Stimulated activated naive CD8-positive, alpha-beta T cell treated with anti-CD3 and anti-CD28 coated beads, Interleukin-15, Interleukin-2, amounts not matched to agents 100 ng/mL and 50 ng/mL, for 24 hours (primary cell): ENCODE data around the gene SSBP3.

ENCODE experiments used
- H3K27ac Mint-ChIP-seq: one replicate; pipeline ENCODE4 v1.8.0; 2021; ENCODE audit warnings: mild to moderate bottlenecking, mixed read lengths
- H3K27me3 Mint-ChIP-seq: one replicate; pipeline ENCODE4 v1.8.0; 2021; ENCODE audit warnings: mixed read lengths
- H3K36me3 Mint-ChIP-seq: one replicate; pipeline ENCODE4 v1.8.0; 2021; ENCODE audit warnings: low read depth, mixed read lengths
- H3K4me1 Mint-ChIP-seq: one replicate; pipeline ENCODE4 v1.8.0; 2021; ENCODE audit warnings: low read depth, mixed read lengths
- H3K4me3 Mint-ChIP-seq: one replicate; pipeline ENCODE4 v1.8.0; 2021; ENCODE audit warnings: mild to moderate bottlenecking, mixed read lengths
- H3K9me3 Mint-ChIP-seq: one replicate; pipeline ENCODE4 v1.8.0; 2021; ENCODE audit warnings: mixed read lengths

The SSBP3 gene

DNA sequence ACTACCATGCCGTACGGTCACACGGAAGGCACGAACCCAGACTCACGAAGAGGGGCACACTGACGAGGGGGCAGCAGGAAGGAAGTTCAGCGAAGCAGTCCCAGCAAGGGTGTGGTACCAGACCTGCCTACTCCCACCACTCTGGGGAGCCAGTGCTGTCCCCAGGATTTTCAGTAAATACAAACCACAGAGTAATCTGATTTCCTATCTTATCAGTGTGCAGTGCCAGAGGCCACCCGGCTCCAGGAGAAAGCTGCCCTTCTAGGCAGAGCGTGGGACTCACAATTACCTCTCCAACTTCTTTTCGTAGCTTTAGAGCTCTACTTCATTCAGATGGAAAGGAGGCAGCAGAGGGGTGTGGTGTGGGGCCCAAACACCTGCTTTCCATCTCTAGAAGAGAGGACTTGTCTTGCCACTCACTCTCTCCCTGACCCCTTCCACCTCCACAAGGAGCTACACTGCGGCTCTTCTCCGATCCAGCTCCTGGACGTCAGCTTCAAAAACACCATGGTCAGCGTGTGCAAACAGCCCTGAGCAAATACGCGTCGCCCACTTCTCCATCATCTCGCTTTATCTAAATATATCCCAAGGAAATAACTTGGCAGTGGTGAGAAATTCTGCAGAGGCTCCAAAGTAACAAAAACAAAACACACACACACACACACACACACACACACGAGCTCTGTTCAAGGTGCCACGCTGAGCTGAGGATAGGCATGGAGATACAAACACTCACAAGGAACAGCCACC lies 107.7 kb downstream of the SSBP3 start:
- no peaks in the 10 kb centered on the region for H3K9me3 Mint-ChIP-seq
- H3K36me3 Mint-ChIP-seq = no peaks in the 10 kb centered on the region
- no peaks in the 10 kb centered on the region for H3K27me3 Mint-ChIP-seq
- peaks cover 67% of the 10 kb centered on the region for H3K4me1 Mint-ChIP-seq
- H3K27ac Mint-ChIP-seq = peak overlapping the region; percentile 21
- H3K4me3 Mint-ChIP-seq = no peak overlapping the region

GRCh38 chr1:54297596-54298283 lies 108.5 kb downstream of the SSBP3 start:
- Mint-ChIP-seq H3K4me1 (peaks cover 61% of the 10 kb centered on the region), H3K36me3 (no peaks in the 10 kb centered on the region), H3K27me3 (no peaks in the 10 kb centered on the region), H3K27ac (no peak overlapping the region), H3K4me3 (no peak overlapping the region), H3K9me3 (no peaks in the 10 kb centered on the region)

GRCh38 chr1:54296666-54297065 lies 109.5 kb downstream of the SSBP3 start:
- peaks cover 56% of the 10 kb centered on the region for H3K4me1 Mint-ChIP-seq
- no peak overlapping the region for H3K4me3 Mint-ChIP-seq
- no peaks in the 10 kb centered on the region for H3K9me3 Mint-ChIP-seq
- no peaks in the 10 kb centered on the region for H3K36me3 Mint-ChIP-seq
- no peaks in the 10 kb centered on the region for H3K27me3 Mint-ChIP-seq
- H3K27ac Mint-ChIP-seq = no peak overlapping the region

- Mint-ChIP-seq H3K27me3 (no peaks in the 10 kb centered on the region), H3K4me1 (peaks cover 62% of the 10 kb centered on the region), H3K27ac (no peak overlapping the region), H3K4me3 (no peak overlapping the region), H3K36me3 (no peaks in the 10 kb centered on the region), H3K9me3 (no peaks in the 10 kb centered on the region)
Measured at GRCh38 chr1:54294887-54295286, 111.3 kb downstream of the SSBP3 start.

- Mint-ChIP-seq H3K4me3 (no peak overlapping the region), H3K9me3 (no peaks in the 10 kb centered on the region), H3K4me1 (peaks cover 68% of the 10 kb centered on the region), H3K27me3 (no peaks in the 10 kb centered on the region), H3K27ac (no peak overlapping the region), H3K36me3 (no peaks in the 10 kb centered on the region)
Measured at GRCh38 chr1:54292002-54292911, 113.9 kb downstream of the SSBP3 start.

DNA sequence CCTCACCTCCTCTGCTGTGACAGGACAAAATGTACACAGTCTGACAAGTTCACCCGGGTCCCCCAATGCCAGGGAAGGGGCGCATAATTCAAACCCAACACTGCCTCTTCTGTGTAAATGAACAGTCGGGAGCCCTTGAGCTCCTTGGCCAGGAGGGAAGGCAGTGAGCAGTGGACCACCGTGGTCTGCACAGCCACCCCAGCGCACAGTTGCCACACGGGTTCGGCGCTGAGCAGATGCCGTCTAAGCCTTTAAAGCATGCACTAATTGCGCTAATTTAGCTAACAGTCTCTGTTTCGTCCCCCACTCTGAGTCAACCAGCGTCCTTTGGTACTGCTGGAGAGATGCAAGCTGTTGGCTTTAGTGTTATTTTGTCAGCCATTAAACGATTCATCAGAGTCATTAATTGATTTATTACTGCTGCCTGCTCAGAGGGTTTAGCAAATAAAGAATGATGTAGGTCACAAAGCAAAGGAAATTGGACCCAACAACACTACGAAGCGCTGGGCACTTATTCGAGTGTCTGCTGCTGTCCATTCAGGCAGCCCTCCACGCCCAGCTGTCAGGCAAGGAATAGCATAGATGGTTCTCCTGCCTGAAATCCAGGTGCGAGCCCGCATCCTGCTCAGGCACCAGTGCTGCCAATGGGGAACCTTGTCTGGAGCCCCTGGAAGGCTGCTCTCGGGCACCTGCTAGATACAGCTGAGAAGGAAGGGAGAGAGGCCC lies 114.8 kb downstream of the SSBP3 start:
- H3K27ac Mint-ChIP-seq = no peak overlapping the region
- H3K4me1 Mint-ChIP-seq = peaks cover 76% of the 10 kb centered on the region
- no peaks in the 10 kb centered on the region for H3K36me3 Mint-ChIP-seq
- H3K27me3 Mint-ChIP-seq = no peaks in the 10 kb centered on the region
- H3K4me3 Mint-ChIP-seq = no peak overlapping the region
- no peaks in the 10 kb centered on the region for H3K9me3 Mint-ChIP-seq

DNA sequence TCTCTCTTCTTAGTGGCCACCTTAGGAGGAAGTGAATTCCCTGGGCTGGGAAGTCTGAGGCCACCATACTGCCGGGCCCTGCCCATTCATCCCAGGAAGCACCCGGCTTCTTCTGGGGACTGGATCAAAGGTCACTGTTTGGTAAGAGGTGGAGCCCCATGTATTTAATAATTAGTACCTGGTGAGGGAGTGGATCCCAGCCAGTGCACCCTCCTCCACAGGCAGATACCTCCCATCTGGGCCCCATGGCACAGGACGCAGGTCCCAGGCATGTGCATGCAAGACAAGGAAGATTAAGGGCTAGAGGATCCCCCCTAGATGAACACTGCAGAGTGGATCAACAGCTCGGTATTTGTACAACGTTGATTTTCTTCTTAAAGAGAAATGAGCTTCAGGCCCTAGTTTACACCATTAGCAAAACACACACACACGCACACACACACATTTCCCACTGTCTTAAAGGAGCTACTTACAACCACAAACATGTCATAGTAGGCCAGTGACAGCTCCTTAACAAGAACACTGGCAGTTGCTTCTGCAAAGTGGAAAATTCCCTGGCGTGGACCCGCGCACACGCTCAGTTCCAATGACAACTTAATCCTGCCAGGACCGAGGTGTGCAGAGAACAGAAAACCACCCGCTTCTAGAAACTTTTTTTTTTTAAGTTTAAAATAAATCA lies 115.5 kb downstream of the SSBP3 start:
- no peaks in the 10 kb centered on the region for H3K36me3 Mint-ChIP-seq
- peak overlapping the region; percentile 67 for H3K27ac Mint-ChIP-seq
- H3K4me1 Mint-ChIP-seq = peaks cover 84% of the 10 kb centered on the region
- H3K27me3 Mint-ChIP-seq = no peaks in the 10 kb centered on the region
- no peaks in the 10 kb centered on the region for H3K9me3 Mint-ChIP-seq
- no peak overlapping the region for H3K4me3 Mint-ChIP-seq

- Mint-ChIP-seq H3K36me3 (no peaks in the 10 kb centered on the region), H3K9me3 (no peaks in the 10 kb centered on the region), H3K27ac (peak overlapping the region; percentile 6), H3K27me3 (no peaks in the 10 kb centered on the region), H3K4me3 (no peak overlapping the region), H3K4me1 (peaks cover 84% of the 10 kb centered on the region)
Measured at GRCh38 chr1:54289712-54290233, 116.4 kb downstream of the SSBP3 start.

DNA sequence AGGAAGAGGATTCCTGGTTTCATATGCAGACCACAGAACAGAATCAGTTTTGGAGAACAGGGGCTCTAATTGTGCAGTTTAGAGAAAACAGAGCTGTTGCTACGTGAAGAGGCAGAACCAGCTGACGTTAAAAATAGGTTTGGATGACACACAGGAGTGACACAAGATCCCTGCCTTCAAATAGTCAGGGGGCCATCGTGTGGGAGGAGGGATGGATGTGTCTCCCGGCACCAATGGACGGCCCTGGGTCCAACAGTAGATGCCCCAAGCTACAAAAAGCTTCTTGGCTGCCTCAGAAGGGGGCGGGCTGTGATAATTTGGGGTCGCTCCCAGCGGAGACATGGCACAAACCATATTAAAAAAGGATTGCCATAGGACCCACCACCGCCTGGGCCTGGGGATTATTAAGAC lies 118.4 kb downstream of the SSBP3 start:
- Mint-ChIP-seq H3K27me3 (no peaks in the 10 kb centered on the region), H3K4me3 (no peak overlapping the region), H3K36me3 (no peaks in the 10 kb centered on the region), H3K27ac (peak overlapping the region; percentile 97), H3K9me3 (no peaks in the 10 kb centered on the region), H3K4me1 (peaks cover 94% of the 10 kb centered on the region)

DNA sequence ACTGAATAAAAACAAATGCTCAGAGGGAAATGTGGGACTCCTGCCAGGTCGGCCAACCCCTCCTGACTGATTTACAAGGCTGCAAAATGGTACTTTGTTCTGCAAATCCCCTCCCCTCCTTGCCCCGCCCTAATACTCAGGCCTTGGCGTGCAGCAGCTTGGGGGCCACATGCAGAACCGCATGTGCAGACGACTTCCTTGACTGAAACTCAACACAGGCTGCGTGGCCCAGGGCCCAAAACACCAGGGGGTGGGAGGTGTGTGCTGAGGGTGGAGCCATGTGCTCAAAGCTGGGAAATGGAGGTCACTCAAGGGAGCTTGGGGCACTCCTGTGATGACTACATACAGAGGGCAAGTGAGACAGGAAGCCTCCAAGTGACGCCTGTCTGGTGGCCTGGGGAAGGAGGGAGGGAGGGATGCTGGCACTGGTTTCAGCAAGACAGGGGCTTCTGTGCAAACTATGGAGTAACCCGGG lies 119.0 kb downstream of the SSBP3 start:
- peaks cover 97% of the 10 kb centered on the region for H3K4me1 Mint-ChIP-seq
- H3K27ac Mint-ChIP-seq = peak overlapping the region; percentile 97
- H3K9me3 Mint-ChIP-seq = no peaks in the 10 kb centered on the region
- no peaks in the 10 kb centered on the region for H3K36me3 Mint-ChIP-seq
- no peaks in the 10 kb centered on the region for H3K27me3 Mint-ChIP-seq
- H3K4me3 Mint-ChIP-seq = peak overlapping the region; percentile 62

DNA sequence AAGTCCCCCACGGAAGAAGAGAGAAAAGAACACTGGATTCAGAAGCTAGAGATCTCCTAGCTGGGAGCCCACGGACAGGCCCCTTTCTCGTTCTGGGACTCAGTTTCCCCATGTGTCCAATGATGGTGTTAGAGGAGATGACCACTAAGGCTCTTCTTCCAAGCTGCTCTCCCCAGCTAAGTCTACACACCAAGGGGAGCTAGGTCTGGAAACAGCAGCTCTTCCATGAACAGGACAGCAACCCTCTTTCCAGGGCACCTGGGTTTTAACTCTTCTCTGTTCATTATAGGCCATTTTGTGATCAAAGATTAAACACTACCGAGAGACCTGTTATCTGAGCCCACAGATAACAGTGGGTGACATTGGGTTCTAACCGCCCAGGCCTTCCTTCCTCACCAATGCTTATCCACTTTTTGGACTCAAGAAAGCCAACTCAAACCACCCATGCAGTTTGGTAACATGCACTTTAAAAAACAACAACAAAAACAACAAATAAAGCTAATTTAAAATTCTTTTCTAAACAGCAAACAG lies 120.3 kb downstream of the SSBP3 start:
- H3K4me1 Mint-ChIP-seq = peaks cover 94% of the 10 kb centered on the region
- no peaks in the 10 kb centered on the region for H3K27me3 Mint-ChIP-seq
- H3K9me3 Mint-ChIP-seq = no peaks in the 10 kb centered on the region
- H3K27ac Mint-ChIP-seq = peak overlapping the region; percentile 97
- no peaks in the 10 kb centered on the region for H3K36me3 Mint-ChIP-seq
- H3K4me3 Mint-ChIP-seq = peak overlapping the region; percentile 71

DNA sequence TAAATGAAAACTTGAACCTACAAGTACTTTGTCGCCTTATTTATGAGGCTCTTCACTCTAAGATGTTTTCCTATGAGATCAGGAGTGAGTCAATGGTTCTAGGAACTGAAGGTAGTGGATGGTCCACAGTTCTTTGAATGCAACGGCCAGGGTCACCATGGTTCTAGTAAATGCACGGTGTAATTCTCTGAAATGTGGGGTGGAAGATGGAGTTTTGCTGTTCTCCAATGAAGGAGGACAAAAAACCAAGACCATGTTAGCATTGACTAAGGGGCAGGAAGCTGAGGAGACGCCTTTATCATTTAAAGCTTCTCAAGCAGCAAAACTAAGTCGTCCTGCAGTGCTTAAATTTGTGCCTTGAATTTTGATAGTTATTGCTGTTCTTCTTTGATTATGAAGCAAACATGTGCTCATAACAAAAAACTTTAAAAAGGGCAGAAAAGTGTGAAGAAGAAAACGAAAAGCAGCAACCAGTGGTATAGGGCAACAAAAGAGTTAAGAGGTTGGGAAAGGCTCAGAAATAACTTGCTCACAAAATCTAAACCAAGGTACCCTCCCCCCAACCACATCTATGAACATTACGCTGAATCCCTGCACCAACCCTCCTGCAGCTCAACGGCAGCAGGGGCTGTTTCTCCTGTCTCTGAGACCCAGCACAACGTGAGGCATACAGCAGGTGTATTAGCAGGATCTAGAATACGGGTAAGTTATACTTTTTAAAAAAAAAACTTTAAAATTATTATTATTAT lies 121.2 kb downstream of the SSBP3 start:
- Mint-ChIP-seq H3K9me3 (no peaks in the 10 kb centered on the region), H3K27ac (peak overlapping the region; percentile 97), H3K4me3 (peak overlapping the region; percentile 71), H3K27me3 (no peaks in the 10 kb centered on the region), H3K36me3 (peaks cover 9% of the 10 kb centered on the region), H3K4me1 (peaks cover 94% of the 10 kb centered on the region)
